Keratinocyte (primary cell): ENCODE measurements around the gene ATP6V1A. TPM values are rescaled to one million over a fixed set of nuclear protein-coding genes. Genes with fewer than 3 reads are reported as not detected.
A peak's percentile ranks its signal among the peaks of the same experiment; 100 is the strongest.

Source experiments
- DNase-seq: peaks from one replicate; pipeline ENCODE4 v3.0.0-alpha.2; 2011; ENCODE audit warnings: low read depth, missing footprints, low spot score
- FAIRE-seq: peaks from 2 replicates; lab custom pipeline; 2011; peaks lifted over from hg19 to GRCh38; lab: Jason Lieb, UNC
- H2AFZ ChIP-seq: 2 replicates; pipeline ENCODE4 v1.6.0; 2012; ENCODE audit warnings: low read length, control low read depth, inconsistent platforms; ENCODE audit not compliant: control insufficient read depth
- H3K27ac ChIP-seq: 2 replicates; pipeline ENCODE4 v1.5.1; 2011; ENCODE audit warnings: low read length; ENCODE audit not compliant: control insufficient read depth, insufficient read depth
- H3K27me3 ChIP-seq: 3 replicates; pipeline ENCODE4 v1.6.0; 2011; ENCODE audit warnings: low read length; ENCODE audit not compliant: control insufficient read depth, insufficient read depth; ENCODE audit errors: extremely low read depth
- H3K36me3 ChIP-seq, 2 experiments: 2 replicates in 1 of 2; 3 replicates in 1 of 2; pipeline ENCODE4 v1.5.1; 2011; ENCODE audit warnings: low read length in 2 of 2, mild to moderate bottlenecking in 1 of 2; ENCODE audit not compliant: control insufficient read depth in 2 of 2, insufficient read depth in 2 of 2; ENCODE audit errors: extremely low read depth in 1 of 2
- H3K4me1 ChIP-seq: 3 replicates; pipeline ENCODE4 v1.5.1; 2011; ENCODE audit warnings: low read length; ENCODE audit not compliant: control insufficient read depth, insufficient read depth; ENCODE audit errors: extremely low read depth
- H3K4me2 ChIP-seq: 3 replicates; pipeline ENCODE4 v1.6.0; 2011; ENCODE audit warnings: low read depth, low read length; ENCODE audit not compliant: control insufficient read depth, insufficient read depth; ENCODE audit errors: extremely low read depth
- H3K4me3 ChIP-seq, 3 experiments: fragments of 200-600 bp in 1 of 3; sonication (generic) in 1 of 3; 2 replicates in 2 of 3; 3 replicates in 1 of 3; pipeline ENCODE4 v1.5.1; 2011 to 2016; ENCODE audit warnings: low read length in 3 of 3, mild to moderate bottlenecking in 3 of 3, control low read depth in 2 of 3, inconsistent platforms in 1 of 3, low read depth in 1 of 3, mixed read lengths in 1 of 3, mixed run types in 1 of 3, moderate library complexity in 1 of 3; ENCODE audit not compliant: control insufficient read depth in 2 of 3, insufficient read depth in 2 of 3; ENCODE audit errors: extremely low read depth in 1 of 3
- H3K79me2 ChIP-seq: 2 replicates; pipeline ENCODE4 v1.6.0; 2012; ENCODE audit warnings: low read length; ENCODE audit not compliant: control insufficient read depth, insufficient read depth
- H3K9ac ChIP-seq: 3 replicates; pipeline ENCODE4 v1.6.0; 2011; ENCODE audit warnings: low read length; ENCODE audit not compliant: control insufficient read depth, insufficient read depth; ENCODE audit errors: extremely low read depth
- H3K9me1 ChIP-seq: 3 replicates; pipeline ENCODE4 v1.6.0; 2011; ENCODE audit warnings: low read length; ENCODE audit not compliant: control insufficient read depth, insufficient read depth; ENCODE audit errors: extremely low read depth
- H3K9me3 ChIP-seq: 2 replicates; pipeline ENCODE4 v1.5.1; 2012; ENCODE audit warnings: low read depth, low read length; ENCODE audit not compliant: control insufficient read depth
- H4K20me1 ChIP-seq: 3 replicates; pipeline ENCODE4 v1.6.0; 2011; ENCODE audit warnings: low read length; ENCODE audit not compliant: control insufficient read depth, insufficient read depth; ENCODE audit errors: extremely low read depth
- CTCF ChIP-seq, 3 experiments: IDR thresholded peaks in 1 of 3; conservative IDR thresholded peaks in 1 of 3; optimal IDR thresholded peaks in 1 of 3; 2 replicates in 2 of 3; 3 replicates in 1 of 3; pipeline versions ENCODE3 to v1.5.1; 2011; ENCODE audit warnings: low read length in 3 of 3, mild to moderate bottlenecking in 3 of 3, moderate library complexity in 2 of 3, control low read depth in 1 of 3, inconsistent platforms in 1 of 3; ENCODE audit not compliant: insufficient read depth in 2 of 3; ENCODE audit errors: extremely low read depth in 1 of 3
- EZH2 ChIP-seq: IDR thresholded peaks from one replicate; pipeline ENCODE4 v1.6.1; 2012; ENCODE audit warnings: inconsistent platforms, mild to moderate bottlenecking, low read length, moderate library complexity
- dilution Hi-C: fragments of 300-500 bp; cut with MboI; formaldehyde crosslinking; loops from one replicate; pipeline ENCODE4 v1.7.0; 2020; ENCODE audit warnings: low sequenced_read_pairs; ENCODE audit not compliant: extremely low pct_ligation_motif_present
- polyA plus RNA-seq, 5 experiments: library from polyadenylated mRNA; depleted of rRNA in 3 of 5; stranded (reverse) in 3 of 5; stranded (forward) in 1 of 5; unstranded in 1 of 5; fragments of >200 nt; gene quantifications; 1 replicate in 1 of 5; 2 replicates in 3 of 5; 3 replicates in 1 of 5; pipeline versions ENCODE4 v1.2.1 to v1.2.3, GENCODE V29; 2011 to 2012; ENCODE audit warnings: missing spikeins in 2 of 5, low read depth in 1 of 5, low replicate concordance in 1 of 5

ATP6V1A gene
- polyA plus RNA-seq, 1 donor (not counting 4 experiments of a cell fraction or from before 2014, with no cell fraction given), result 35.8 TPM

DNA sequence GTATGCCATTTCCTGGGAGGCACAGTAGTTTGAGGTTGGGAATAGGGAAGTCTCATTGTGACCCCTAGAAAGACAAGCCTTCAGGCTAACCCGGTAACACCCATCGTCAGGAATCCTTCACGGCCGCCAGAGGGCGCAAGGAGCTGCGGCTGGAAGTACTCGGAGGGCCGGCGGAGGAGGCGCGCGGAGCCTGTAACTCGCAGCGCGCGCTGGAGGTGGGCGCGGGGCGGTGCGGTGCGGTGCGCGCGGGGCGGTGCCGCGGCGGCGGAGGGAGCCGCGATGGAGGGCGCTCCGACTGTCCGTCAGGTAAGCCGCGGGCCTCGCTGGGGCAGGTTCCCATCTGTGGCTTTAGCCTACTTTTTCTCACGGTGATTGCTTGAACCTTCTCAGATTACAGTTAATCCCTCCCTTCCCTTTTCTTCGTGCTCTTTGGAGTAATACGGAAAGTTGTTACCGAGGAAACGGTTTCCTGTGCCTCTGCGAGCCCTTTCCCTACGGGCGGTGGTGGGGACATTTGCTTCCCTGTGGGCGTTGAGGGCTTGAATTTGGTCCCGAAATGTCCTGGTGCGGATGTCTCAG, 91.9 kb downstream of the ATP6V1A start, which contains the start of gene GRAMD1C:
Gene GRAMD1C, plus strand, starts transcription at position 158 of the 579 bp plus-strand sequence. Its CDS starts 122 bp downstream, at position 280.
- Histone ChIP-seq H3K27me3 (no peaks in the 10 kb centered on the region), H4K20me1 (no peaks in the 10 kb centered on the region), H3K9me1 (no peaks in the 10 kb centered on the region), H3K79me2 (no peaks in the 10 kb centered on the region), H3K9ac (peak within 1 kb of the TSS; percentile 83), H3K27ac (peak within 1 kb of the TSS; percentile 72), H3K36me3 (no peaks in the 10 kb centered on the region), H3K4me3 (peak within 1 kb of the TSS; percentile 50 to 87 (median 86)), H2AFZ (peak within 1 kb of the TSS; percentile 99), H3K4me1 (peaks cover 9% of the 10 kb centered on the region), H3K9me3 (no peaks in the 10 kb centered on the region), H3K4me2 (peak within 1 kb of the TSS; percentile 97)
- DNase-seq (peak; percentile 15), FAIRE-seq (no peak)
- TF ChIP-seq EZH2 (no peak), CTCF (optimal IDR thresholded peaks at IDR 0.05 in 1 of 3, IDR thresholded peaks at IDR 0.05 in 1 of 3, conservative IDR thresholded peaks at IDR 0.05 in 1 of 3; ENCODE audit: extremely low read depth in 1 of 3, insufficient read depth in 2 of 3, low read length in 3 of 3) (peak; percentile 71 to 88 (median 87))
- dilution Hi-C loops, result no loop called here

DNA sequence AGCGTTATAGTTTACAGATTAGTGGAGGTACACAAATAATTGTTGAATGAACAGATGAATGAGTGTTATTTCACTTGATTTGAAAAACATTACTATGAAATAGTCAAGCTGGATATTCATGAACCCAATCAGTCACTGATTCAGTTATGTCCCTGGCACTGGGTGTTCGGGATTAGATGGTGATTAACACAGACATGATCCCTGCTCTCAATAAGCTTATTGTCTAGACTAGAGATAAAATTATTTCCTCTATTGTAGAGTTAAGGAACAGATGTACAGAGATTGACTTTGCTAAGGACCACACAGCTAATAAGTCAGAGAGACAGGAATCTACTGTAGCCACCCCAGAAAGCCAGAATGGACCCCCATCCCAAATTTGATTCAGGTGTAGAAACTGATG, 92.7 kb downstream of the ATP6V1A start:
- Histone ChIP-seq H3K9me3 (no peaks in the 10 kb centered on the region), H4K20me1 (no peaks in the 10 kb centered on the region), H2AFZ (peak overlapping the region; percentile 99), H3K79me2 (no peaks in the 10 kb centered on the region), H3K9ac (peak overlapping the region; percentile 83), H3K36me3 (no peaks in the 10 kb centered on the region), H3K9me1 (no peaks in the 10 kb centered on the region), H3K27me3 (no peaks in the 10 kb centered on the region), H3K27ac (no peak overlapping the region), H3K4me1 (peaks cover 9% of the 10 kb centered on the region), H3K4me3 (peak overlapping the region in 2 of 3 experiments; percentile 86 to 87), H3K4me2 (peak overlapping the region; percentile 97)
- TF ChIP-seq EZH2 (no peak), CTCF (optimal IDR thresholded peaks at IDR 0.05 in 1 of 3, IDR thresholded peaks at IDR 0.05 in 1 of 3, conservative IDR thresholded peaks at IDR 0.05 in 1 of 3; ENCODE audit: extremely low read depth in 1 of 3, insufficient read depth in 2 of 3, low read length in 3 of 3) (no peak)
- DNase-seq (no peak), FAIRE-seq (no peak)
- dilution Hi-C loops, result no loop called here
